ENCODE measurements around the gene CDKAL1. TPM values are rescaled to one million over a fixed set of nuclear protein-coding genes. Genes with fewer than 3 reads are reported as not detected.

Gene CDKAL1
- total and polyA plus RNA-seq, 2 of the 13 experiments (the other 11 are each of a cell fraction or from before 2014, with no cell fraction given): 9.5 to 27.7 TPM

DNA sequence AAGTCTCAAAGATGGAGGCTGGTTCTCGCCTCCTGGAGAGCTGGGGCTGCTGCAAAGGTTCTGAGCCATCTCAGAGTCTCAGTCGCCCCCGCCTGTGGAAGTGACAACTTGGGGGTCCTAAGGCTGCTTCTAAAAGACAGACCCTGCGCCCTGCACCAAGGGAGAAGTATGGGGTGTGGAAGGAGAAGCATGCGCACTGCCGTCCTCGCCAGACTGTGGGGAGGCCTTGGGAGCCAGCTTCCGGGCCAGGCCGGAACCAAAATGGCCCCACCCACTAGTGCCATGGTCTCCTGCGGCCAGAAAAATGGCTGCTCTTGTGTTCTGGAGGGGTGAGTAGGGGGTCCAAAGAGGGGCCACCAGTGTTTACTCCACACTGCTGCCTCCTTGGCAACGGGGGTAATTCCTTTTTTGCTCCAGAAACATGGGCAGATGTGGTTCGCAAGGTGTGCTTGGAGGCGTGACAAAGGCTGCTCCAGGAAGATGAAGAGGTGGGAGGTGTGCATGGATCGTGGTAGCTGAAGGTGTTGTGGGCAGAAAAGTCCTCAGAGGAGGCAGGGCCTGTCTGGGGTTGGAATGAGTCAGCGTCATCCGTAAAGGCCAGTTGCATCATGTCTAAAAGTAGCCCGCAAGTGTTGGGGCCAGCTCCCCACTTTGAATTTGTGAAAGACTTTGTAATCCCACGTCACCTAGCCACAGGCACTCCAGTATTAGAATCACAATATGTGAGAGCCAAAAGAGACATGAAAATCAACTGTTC lies 729.5 kb downstream of the CDKAL1 start (continued):
- TF ChIP-seq EEA1 (CRISPR knock-in tag; IDR thresholded peaks at IDR 0.05; ENCODE audit: borderline replicate concordance): no peak
- peak; percentile 72 for TF ChIP-seq FOSL2 (CRISPR knock-in tag; IDR thresholded peaks at IDR 0.05)
- TF ChIP-seq, protein P1, sequence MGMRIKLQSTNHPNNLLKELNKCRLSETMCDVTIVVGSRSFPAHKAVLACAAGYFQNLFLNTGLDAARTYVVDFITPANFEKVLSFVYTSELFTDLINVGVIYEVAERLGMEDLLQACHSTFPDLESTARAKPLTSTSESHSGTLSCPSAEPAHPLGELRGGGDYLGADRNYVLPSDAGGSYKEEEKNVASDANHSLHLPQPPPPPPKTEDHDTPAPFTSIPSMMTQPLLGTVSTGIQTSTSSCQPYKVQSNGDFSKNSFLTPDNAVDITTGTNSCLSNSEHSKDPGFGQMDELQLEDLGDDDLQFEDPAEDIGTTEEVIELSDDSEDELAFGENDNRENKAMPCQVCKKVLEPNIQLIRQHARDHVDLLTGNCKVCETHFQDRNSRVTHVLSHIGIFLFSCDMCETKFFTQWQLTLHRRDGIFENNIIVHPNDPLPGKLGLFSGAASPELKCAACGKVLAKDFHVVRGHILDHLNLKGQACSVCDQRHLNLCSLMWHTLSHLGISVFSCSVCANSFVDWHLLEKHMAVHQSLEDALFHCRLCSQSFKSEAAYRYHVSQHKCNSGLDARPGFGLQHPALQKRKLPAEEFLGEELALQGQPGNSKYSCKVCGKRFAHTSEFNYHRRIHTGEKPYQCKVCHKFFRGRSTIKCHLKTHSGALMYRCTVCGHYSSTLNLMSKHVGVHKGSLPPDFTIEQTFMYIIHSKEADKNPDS (CRISPR knock-in tag; IDR thresholded peaks at IDR 0.05): no peak
- TF ChIP-seq, protein P2, sequence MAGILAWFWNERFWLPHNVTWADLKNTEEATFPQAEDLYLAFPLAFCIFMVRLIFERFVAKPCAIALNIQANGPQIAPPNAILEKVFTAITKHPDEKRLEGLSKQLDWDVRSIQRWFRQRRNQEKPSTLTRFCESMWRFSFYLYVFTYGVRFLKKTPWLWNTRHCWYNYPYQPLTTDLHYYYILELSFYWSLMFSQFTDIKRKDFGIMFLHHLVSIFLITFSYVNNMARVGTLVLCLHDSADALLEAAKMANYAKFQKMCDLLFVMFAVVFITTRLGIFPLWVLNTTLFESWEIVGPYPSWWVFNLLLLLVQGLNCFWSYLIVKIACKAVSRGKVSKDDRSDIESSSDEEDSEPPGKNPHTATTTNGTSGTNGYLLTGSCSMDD (CRISPR knock-in tag; IDR thresholded peaks at IDR 0.05): no peak
- no peak for TF ChIP-seq PTBP1 (IDR thresholded peaks at IDR 0.05; ENCODE audit: low read depth, low read length, poor library complexity, severe bottlenecking)
- no peak for TF ChIP-seq MEF2D (CRISPR knock-in tag; IDR thresholded peaks at IDR 0.05)
- TF ChIP-seq STAT5B (CRISPR knock-in tag; IDR thresholded peaks at IDR 0.05): no peak
- peak; percentile 12; the same call in 1 of the 2 replicates for TF ChIP-seq ZBTB33 (CRISPR knock-in tag; IDR thresholded peaks at IDR 0.05)
- TF ChIP-seq ZNF816 (CRISPR knock-in tag; IDR thresholded peaks at IDR 0.05; ENCODE audit: borderline replicate concordance): no peak
- no peak for TF ChIP-seq ZNF335 (CRISPR knock-in tag; IDR thresholded peaks at IDR 0.05)
- TF ChIP-seq, protein P3, sequence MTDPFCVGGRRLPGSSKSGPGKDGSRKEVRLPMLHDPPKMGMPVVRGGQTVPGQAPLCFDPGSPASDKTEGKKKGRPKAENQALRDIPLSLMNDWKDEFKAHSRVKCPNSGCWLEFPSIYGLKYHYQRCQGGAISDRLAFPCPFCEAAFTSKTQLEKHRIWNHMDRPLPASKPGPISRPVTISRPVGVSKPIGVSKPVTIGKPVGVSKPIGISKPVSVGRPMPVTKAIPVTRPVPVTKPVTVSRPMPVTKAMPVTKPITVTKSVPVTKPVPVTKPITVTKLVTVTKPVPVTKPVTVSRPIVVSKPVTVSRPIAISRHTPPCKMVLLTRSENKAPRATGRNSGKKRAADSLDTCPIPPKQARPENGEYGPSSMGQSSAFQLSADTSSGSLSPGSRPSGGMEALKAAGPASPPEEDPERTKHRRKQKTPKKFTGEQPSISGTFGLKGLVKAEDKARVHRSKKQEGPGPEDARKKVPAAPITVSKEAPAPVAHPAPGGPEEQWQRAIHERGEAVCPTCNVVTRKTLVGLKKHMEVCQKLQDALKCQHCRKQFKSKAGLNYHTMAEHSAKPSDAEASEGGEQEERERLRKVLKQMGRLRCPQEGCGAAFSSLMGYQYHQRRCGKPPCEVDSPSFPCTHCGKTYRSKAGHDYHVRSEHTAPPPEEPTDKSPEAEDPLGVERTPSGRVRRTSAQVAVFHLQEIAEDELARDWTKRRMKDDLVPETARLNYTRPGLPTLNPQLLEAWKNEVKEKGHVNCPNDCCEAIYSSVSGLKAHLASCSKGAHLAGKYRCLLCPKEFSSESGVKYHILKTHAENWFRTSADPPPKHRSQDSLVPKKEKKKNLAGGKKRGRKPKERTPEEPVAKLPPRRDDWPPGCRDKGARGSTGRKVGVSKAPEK (CRISPR knock-in tag; IDR thresholded peaks at IDR 0.05; ENCODE audit: borderline replicate concordance): no peak
- TF ChIP-seq ZFP90 (CRISPR knock-in tag; IDR thresholded peaks at IDR 0.05; ENCODE audit: borderline replicate concordance): no peak
- no peak for TF ChIP-seq RFX5 (IDR thresholded peaks at IDR 0.05; ENCODE audit: low read depth, low read length)
- TF ChIP-seq RBAK (CRISPR knock-in tag; IDR thresholded peaks at IDR 0.05): no peak
- TF ChIP-seq RORA (CRISPR knock-in tag; IDR thresholded peaks at IDR 0.05): no peak
- TF ChIP-seq PRMT3 (CRISPR knock-in tag; IDR thresholded peaks at IDR 0.05; ENCODE audit: borderline replicate concordance, low read depth): no peak
